Upper lobe of left lung (tissue), 6 donors: Measurements from ENCODE around the gene KCNMA1. TPM values are rescaled to one million over a fixed set of nuclear protein-coding genes. Genes with fewer than 3 reads are reported as not detected.

Experiments used
- ATAC-seq, 2 donors: fragments of 200-7000 bp; cut with Tn5 transposase; one replicate each; pipeline ENCODE4 v1.9.1; 2022; ENCODE audit warnings: mild to moderate bottlenecking in 2 of 2, moderate library complexity in 2 of 2; ENCODE audit not compliant: low FRiP score in 2 of 2
- DNase-seq, 2 donors: peaks; one replicate each; pipeline ENCODE4 v3.0.0-alpha.2; 2019 to 2020
- H3K27ac ChIP-seq, 4 donors: fragments of 200-600 bp; sonication (generic); one replicate each; pipeline ENCODE4 v1.5.1; 2016 to 2019
- H3K27me3 ChIP-seq, 4 donors: fragments of 200-600 bp; sonication (generic); one replicate each; pipeline ENCODE4 v1.5.1; 2017 to 2019
- H3K36me3 ChIP-seq, 4 donors: fragments of 200-600 bp; sonication (generic); one replicate each; pipeline ENCODE4 v1.5.1; 2016 to 2019
- H3K4me1 ChIP-seq, 4 donors: fragments of 200-600 bp; sonication (generic); one replicate each; pipeline ENCODE4 v1.5.1; 2018 to 2019
- H3K4me3 ChIP-seq, 4 donors: fragments of 200-600 bp; sonication (generic); one replicate each; pipeline ENCODE4 v1.5.1; 2017 to 2019; ENCODE audit warnings: mild to moderate bottlenecking in 2 of 4, moderate library complexity in 1 of 4
- H3K9me3 ChIP-seq, 4 donors: fragments of 200-600 bp; sonication (generic); one replicate each; pipeline ENCODE4 v1.5.1; 2018 to 2019
- EP300 ChIP-seq, 4 donors: sonication (generic); formaldehyde crosslinking; IDR thresholded peaks; one replicate each; pipeline ENCODE4 v1.5.1; 2017; ENCODE audit warnings: antibody characterized with exemption in 4 of 4, control low read depth in 2 of 4
- POLR2A ChIP-seq, 4 donors: fragments of 450-650 bp; IDR thresholded peaks; one replicate each; pipeline ENCODE4 v1.5.1; 2016 to 2017; ENCODE audit warnings: antibody characterized with exemption in 4 of 4, mild to moderate bottlenecking in 2 of 4
- POLR2AphosphoS5 ChIP-seq, 2 donors: sonication (generic); formaldehyde crosslinking; IDR thresholded peaks; one replicate each; pipeline ENCODE4 v1.5.1; 2017; ENCODE audit warnings: antibody characterized with exemption in 2 of 2
- WGBS, 2 donors: methylation state at CpG; one replicate each; pipeline ENCODE4 v1.1.5; 2017 to 2018; 5-methylcytosine and 5-hydroxymethylcytosine counted together
- total RNA-seq, 6 donors: library from RNA; depleted of rRNA in 4 of 6; stranded (reverse); fragments of >200 nt in 4 of 6; gene quantifications; one replicate each; pipeline versions ENCODE4 v1.1.0 to v1.2.1, GENCODE V29; 2016 to 2021
- TF ChIP-seq, protein P1 (sequence below), 6 experiments: fragments of 450-650 bp in 4 of 6; fragments of 200-600 bp in 2 of 6; sonication (generic) in 2 of 6; IDR thresholded peaks; one replicate each; pipeline ENCODE4 v1.5.1; 2016 to 2019; ENCODE audit warnings: antibody characterized with exemption in 6 of 6
- donor health status: DM: no; HTN: no; CAD: no; lungs with moderate emphysema.
- donor health status: DM: no; HTN: yes; CAD: no; lungs with severe emphysema.

Gene KCNMA1
- total RNA-seq, 6 donors from 2014 or later = 5.8 to 107 (median 22.0) TPM

DNA sequence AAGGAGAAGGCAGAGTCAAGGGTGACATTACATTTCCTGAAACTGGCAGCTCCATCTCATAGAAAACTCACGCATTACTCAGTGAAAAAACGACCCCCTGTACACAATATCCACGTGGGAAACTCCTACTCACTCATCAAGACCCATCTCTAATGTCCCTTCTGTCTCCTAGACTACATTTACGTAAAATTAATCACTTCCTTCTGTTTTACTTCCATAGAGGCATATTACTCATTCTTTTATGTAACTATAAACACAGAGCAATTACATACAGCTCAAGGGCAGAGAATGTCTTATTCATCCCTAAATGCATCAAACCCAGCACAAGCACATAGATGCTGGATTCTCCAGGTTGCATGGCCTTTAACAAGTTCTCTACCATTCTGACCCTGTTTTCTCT is 281.8 kb downstream of the KCNMA1 start:
- H3K4me1 ChIP-seq = no peaks in the 10 kb centered on the region
- no peak overlapping the region for H3K4me3 ChIP-seq
- no peak overlapping the region for H3K27ac ChIP-seq
- H3K9me3 ChIP-seq = no peaks in the 10 kb centered on the region
- 50 to 58% methylated on average over 4 of the region's 4 CpGs for WGBS, 2 donors
- no peak for ATAC-seq
- DNase-seq = no peak
- H3K36me3 ChIP-seq = no peaks in the 10 kb centered on the region
- no peaks in the 10 kb centered on the region for H3K27me3 ChIP-seq
- TF ChIP-seq POLR2A (IDR thresholded peaks at IDR 0.05) = no peak
- no peak for TF ChIP-seq POLR2AphosphoS5 (IDR thresholded peaks at IDR 0.05)
- TF ChIP-seq, protein P1, sequence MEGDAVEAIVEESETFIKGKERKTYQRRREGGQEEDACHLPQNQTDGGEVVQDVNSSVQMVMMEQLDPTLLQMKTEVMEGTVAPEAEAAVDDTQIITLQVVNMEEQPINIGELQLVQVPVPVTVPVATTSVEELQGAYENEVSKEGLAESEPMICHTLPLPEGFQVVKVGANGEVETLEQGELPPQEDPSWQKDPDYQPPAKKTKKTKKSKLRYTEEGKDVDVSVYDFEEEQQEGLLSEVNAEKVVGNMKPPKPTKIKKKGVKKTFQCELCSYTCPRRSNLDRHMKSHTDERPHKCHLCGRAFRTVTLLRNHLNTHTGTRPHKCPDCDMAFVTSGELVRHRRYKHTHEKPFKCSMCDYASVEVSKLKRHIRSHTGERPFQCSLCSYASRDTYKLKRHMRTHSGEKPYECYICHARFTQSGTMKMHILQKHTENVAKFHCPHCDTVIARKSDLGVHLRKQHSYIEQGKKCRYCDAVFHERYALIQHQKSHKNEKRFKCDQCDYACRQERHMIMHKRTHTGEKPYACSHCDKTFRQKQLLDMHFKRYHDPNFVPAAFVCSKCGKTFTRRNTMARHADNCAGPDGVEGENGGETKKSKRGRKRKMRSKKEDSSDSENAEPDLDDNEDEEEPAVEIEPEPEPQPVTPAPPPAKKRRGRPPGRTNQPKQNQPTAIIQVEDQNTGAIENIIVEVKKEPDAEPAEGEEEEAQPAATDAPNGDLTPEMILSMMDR (IDR thresholded peaks at IDR 0.05) = no peak
- TF ChIP-seq EP300 (IDR thresholded peaks at IDR 0.05) = no peak

DNA sequence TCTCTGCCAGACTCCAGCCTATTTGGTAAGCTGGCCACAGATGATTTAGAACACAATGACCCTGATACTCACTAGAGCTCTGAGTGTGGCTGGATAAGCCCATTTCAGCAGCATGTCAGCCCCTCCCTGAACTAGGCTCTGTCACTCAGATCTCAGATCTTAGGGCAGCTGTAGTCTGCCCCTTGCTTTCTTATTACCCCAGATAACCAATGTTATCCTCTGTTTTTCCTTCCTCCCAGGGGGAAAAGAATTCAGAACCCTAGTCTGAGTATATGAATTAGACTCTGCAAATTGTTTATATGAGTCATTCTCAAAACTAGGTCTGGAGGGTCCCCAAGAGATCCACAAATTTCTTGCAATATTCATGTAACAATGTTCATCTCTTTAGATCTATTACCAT is 286.2 kb downstream of the KCNMA1 start:
- no peak for TF ChIP-seq POLR2A (IDR thresholded peaks at IDR 0.05)
- TF ChIP-seq EP300 (IDR thresholded peaks at IDR 0.05) = no peak
- no peak for TF ChIP-seq POLR2AphosphoS5 (IDR thresholded peaks at IDR 0.05)
- TF ChIP-seq, protein P1 (IDR thresholded peaks at IDR 0.05) = no peak
- H3K9me3 ChIP-seq = no peaks in the 10 kb centered on the region
- H3K36me3 ChIP-seq = no peaks in the 10 kb centered on the region
- no peaks in the 10 kb centered on the region for H3K4me1 ChIP-seq
- H3K27ac ChIP-seq = no peak overlapping the region
- no peaks in the 10 kb centered on the region for H3K27me3 ChIP-seq
- DNase-seq (no peak), ATAC-seq (peak in 1 of 2 donors; percentile 79)
- H3K4me3 ChIP-seq = no peak overlapping the region

DNA sequence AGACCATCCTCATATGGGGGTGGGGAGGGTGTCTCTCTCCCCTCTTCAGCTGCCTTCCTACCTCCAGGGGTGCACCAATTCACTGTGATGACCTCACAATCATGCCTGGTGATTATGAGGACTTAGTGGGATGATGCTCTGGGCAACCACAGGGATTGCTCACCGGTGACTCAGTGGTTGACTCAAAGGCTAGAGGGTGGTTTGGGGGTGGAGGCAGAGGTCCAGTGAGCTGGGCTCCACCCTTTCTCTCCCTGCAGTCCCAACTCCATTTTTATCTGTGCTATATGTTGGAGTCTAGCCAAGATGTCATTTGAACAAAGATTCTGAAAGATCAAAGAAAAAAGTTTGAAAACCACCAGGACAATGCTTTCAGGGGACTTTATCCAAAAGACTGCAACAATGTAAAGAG is 286.9 kb downstream of the KCNMA1 start:
- H3K4me1 ChIP-seq = no peaks in the 10 kb centered on the region
- ATAC-seq (peak; percentile 54 to 95), DNase-seq (no peak)
- H3K36me3 ChIP-seq = no peaks in the 10 kb centered on the region
- no peak overlapping the region for H3K27ac ChIP-seq
- no peaks in the 10 kb centered on the region for H3K27me3 ChIP-seq
- TF ChIP-seq EP300 (IDR thresholded peaks at IDR 0.05) = no peak
- TF ChIP-seq, protein P1 (IDR thresholded peaks at IDR 0.05) = no peak
- no peak for TF ChIP-seq POLR2AphosphoS5 (IDR thresholded peaks at IDR 0.05)
- no peak for TF ChIP-seq POLR2A (IDR thresholded peaks at IDR 0.05)
- no peak overlapping the region for H3K4me3 ChIP-seq
- 52 to 73% methylated on average over 1 of the region's 1 CpG for WGBS, 2 donors
- H3K9me3 ChIP-seq = no peaks in the 10 kb centered on the region

DNA sequence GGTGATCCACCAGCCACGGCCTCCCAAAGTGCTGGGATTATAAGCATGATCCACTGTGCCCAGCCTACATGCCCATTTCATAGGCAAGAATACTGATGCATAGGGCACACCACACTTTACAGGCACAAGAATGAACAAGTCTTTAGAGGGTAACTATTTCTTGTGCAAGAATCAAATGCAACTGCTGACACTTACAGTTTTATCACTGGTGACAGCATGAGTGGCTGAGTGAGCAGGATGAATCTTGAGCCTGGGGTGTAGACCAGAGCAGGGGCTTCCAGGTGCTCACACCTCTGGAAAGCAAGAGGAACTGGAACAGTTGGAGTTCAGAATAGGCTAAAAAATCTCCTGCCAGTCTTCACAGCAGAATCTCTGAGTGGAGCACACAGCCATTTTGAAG is 287.5 kb downstream of the KCNMA1 start:
- WGBS, 2 donors = 92 to 96% methylated on average over 1 of the region's 1 CpG
- H3K9me3 ChIP-seq = no peaks in the 10 kb centered on the region

DNA sequence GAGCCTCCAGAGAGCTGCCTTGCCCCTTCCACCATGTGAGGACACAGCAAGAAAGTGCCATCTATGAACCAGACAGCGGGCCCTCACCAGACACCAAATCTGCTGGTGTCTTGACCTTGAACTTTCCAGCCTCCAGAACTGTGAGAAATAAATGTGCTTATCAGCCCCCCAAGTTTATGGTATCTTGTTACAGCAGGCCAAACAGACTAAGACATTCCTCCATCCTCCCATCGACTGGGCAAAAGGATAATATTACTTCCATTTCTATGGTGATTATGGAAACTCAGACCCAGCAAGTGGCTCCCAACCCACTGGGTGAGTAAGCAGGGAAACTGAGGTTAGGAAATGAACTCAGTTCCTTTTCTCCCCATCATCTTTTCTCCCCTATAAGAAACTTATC is 288.4 kb downstream of the KCNMA1 start:
- DNase-seq = no peak
- Histone ChIP-seq H3K36me3 (no peaks in the 10 kb centered on the region), H3K27me3 (no peaks in the 10 kb centered on the region), H3K4me3 (no peak overlapping the region), H3K27ac (no peak overlapping the region), H3K9me3 (no peaks in the 10 kb centered on the region), H3K4me1 (no peaks in the 10 kb centered on the region)
- TF ChIP-seq, protein P1 (IDR thresholded peaks at IDR 0.05) = no peak
- 72 to 75% methylated on average over 2 of the region's 2 CpGs for WGBS, 2 donors
- no peak for ATAC-seq

More for the DNA sequence above, 287.5 kb downstream of the KCNMA1 start:
- no peaks in the 10 kb centered on the region for H3K36me3 ChIP-seq
- H3K4me1 ChIP-seq = no peaks in the 10 kb centered on the region
- no peak for ATAC-seq
- no peaks in the 10 kb centered on the region for H3K27me3 ChIP-seq
- no peak overlapping the region for H3K4me3 ChIP-seq
- no peak for TF ChIP-seq EP300 (IDR thresholded peaks at IDR 0.05)
- TF ChIP-seq POLR2A (IDR thresholded peaks at IDR 0.05) = no peak
- TF ChIP-seq POLR2AphosphoS5 (IDR thresholded peaks at IDR 0.05) = no peak
- TF ChIP-seq, protein P1 (IDR thresholded peaks at IDR 0.05) = no peak
- no peak for DNase-seq
- no peak overlapping the region for H3K27ac ChIP-seq
